ENCODE results near the gene TEX11.

TEX11 gene

DNA sequence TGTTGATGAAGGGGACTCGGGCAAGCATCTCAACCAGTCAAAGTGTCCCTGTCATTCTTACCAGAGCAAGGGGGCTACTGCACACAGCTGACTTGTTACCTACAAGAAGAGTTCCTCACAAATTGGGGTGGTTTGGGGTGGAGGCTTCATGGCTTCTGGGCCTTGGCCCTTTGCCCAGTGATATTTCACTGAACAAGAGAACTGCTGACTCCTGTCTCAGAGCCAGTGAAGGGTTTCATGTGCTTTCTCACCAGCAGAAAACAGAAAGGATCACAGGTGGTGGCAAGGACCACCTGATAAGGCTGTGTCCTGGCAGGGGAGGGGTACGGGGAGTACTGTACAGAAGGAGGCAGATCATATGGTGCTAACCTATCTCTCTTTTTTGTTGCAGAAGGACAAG is 410.4 kb downstream of the TEX11 start:
- no peak for DNase-seq (ENCODE audit: low read depth in 2 of 2)

DNA sequence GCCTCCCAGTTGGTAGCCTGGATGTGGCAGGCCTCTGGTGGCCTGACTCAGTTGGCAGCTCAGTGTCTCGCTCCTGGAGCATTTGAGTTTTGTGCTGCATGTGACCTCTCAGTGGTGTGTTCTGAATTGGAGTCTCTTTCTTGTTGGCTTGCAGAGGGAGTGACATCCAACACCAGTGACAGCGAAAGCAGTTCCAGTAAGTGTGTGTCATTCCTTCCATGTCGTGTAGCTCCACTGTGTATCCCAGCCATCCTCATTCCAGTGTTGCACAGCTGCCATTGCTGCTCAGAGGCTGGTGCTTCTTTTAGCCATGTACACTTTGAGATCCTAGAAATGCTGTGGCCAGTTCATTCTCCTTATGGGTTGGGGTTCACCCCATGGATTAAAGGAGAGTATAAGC is 411.5 kb downstream of the TEX11 start:
- DNase-seq (ENCODE audit: low read depth in 2 of 2) = no peak

GRCh38 chrX:70496491-70496890 is 412.0 kb downstream of the TEX11 start:
- no peak for DNase-seq (ENCODE audit: low read depth in 2 of 2)

DNA sequence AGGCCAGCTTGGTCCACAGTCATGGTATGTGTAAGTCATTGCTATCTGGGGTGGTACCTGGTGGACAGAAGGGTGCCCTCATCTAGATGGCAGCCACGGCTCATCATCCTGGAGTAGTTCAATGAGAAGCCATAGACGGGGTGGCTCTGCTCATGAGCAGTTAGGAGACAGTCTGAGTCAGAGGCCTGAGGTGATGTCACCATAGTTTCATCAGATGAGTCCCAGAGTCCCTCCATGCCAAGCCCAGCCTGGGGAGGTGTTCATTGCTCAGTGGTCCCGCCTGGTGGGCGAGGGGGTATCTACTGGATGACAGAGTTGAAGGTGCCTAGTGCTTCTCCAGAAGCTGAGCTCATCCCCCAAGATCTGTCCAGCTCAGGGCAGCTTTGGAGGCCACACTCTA is 414.1 kb downstream of the TEX11 start:
- no peak for DNase-seq (ENCODE audit: low read depth in 2 of 2)

GRCh38 chrX:70488856-70489255 is 419.7 kb downstream of the TEX11 start:
- no peak for DNase-seq (ENCODE audit: low read depth in 2 of 2)

DNA sequence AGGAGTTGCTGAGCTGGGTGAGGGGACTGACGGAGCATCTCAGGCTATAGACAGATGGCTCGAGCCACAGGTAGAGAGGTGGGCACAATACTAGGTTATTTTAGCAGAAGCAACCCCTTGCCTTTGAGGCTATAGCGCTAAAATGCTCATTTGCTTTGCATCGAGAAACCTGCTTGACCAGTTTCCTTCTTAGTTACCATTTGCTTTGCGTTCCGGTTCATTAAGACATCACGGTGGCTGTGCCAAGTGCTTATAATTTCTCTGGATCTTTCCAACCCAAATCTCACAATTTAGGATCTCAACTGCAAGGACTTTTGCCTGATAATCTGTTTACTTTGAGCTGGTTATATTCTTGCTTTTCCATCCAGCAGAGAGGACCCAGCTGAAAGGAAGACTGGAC is 423.0 kb downstream of the TEX11 start:
- no peak for DNase-seq (ENCODE audit: low read depth in 2 of 2)

- DNase-seq (ENCODE audit: low read depth in 2 of 2) = no peak
Observed at GRCh38 chrX:70482300-70482699, 426.2 kb downstream of the TEX11 start.

DNA sequence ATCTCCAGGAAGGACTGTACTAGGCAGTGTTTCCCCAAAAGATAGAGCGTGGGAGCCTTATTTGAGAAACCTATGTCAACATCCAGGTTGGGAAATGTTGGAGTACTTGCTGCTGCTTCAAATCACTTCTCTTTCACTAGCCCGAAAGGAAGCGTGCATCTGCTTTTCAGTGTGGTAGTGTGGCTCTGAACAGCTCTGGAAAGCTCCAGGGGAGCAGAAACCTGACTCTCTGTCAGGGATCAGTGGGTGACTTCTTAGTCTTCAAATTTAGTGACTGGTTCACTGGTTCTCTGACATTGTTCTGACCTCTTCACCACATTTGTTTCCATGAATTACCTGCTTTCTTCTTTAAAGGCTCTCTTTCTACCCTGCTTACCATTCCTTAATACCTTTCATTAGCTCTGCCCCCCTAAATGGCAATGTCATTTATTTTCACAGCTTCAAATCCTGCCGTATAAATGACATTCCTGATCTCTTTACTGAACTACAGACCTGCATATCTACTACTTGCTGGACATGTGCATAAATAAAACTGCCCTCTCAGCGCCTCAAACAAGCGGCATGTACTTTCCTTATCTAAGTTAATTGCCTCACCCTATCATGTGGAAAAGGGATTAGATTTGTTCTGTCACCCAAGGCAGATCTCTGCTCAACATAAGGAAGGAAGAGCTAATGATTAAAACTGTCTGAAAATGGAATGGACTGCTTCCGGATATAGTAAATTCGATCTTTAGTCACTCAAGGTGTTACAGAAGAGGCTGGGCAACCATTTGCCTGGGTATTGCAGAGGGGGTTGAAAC is 426.8 kb downstream of the TEX11 start:
- no peak for DNase-seq (ENCODE audit: low read depth in 2 of 2)

DNA sequence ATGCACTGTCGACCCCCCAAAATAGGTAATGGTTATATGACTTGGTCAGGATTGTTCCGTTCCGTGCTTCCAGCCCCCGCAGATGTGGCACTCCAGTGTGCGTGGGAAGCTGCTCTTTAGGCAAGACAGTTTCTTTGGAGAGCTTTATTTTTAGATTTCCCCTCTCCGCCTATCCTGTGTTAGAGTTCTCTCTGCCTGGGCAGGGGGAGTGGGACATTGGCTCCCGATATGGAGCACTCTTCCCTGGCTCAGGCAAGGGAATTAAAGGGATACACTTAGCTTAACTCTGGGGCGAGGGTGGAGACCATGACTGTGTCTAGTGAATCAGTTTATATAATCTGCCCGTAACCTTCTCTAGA is 427.9 kb downstream of the TEX11 start:
- DNase-seq (ENCODE audit: low read depth in 2 of 2) = no peak

GRCh38 chrX:70479922-70480659 is 428.4 kb downstream of the TEX11 start:
- no peak for DNase-seq (ENCODE audit: low read depth in 2 of 2)

- DNase-seq (ENCODE audit: low read depth in 2 of 2) = no peak
Observed at GRCh38 chrX:70479247-70479921, 429.1 kb downstream of the TEX11 start.

Measured in stimulated activated CD8-positive, alpha-beta memory T cell treated with anti-CD3 and anti-CD28 coated beads, Interleukin-2, amount 100 ng/mL, for 1 hour (primary cell).